ENCODE results near the gene CAPN10.

CAPN10 gene

GRCh38 chr2:240604291-240604938 is 17.9 kb downstream of the CAPN10 start:
- peak in 1 of 2 donors; percentile 33 for DNase-seq

- no peak for DNase-seq
These were observed 18.6 kb downstream of the CAPN10 start for GRCh38 chr2:240604939-240605716.

GRCh38 chr2:240605867-240606743 is 19.6 kb downstream of the CAPN10 start:
- DNase-seq = no peak

GRCh38 chr2:240611601-240612210 is 25.2 kb downstream of the CAPN10 start:
- DNase-seq = no peak

- no peak for DNase-seq
These were observed 27.2 kb downstream of the CAPN10 start for GRCh38 chr2:240613781-240614180.

- no peak for DNase-seq
These were observed 27.9 kb downstream of the CAPN10 start for GRCh38 chr2:240614391-240614790.

GRCh38 chr2:240615396-240615795 is 28.9 kb downstream of the CAPN10 start:
- no peak for DNase-seq

GRCh38 chr2:240615820-240616547 is 29.4 kb downstream of the CAPN10 start:
- no peak for DNase-seq

GRCh38 chr2:240616860-240617666 is 30.5 kb downstream of the CAPN10 start:
- DNase-seq = peak in 1 of 2 donors; percentile 1

GRCh38 chr2:240618776-240619175 is 32.2 kb downstream of the CAPN10 start:
- DNase-seq = no peak

- DNase-seq = peak in 1 of 2 donors; percentile 1
These were observed 33.1 kb downstream of the CAPN10 start for GRCh38 chr2:240619506-240620148.

GRCh38 chr2:240620149-240620731 is 33.7 kb downstream of the CAPN10 start:
- peak in 1 of 2 donors; percentile 0 for DNase-seq

- DNase-seq = peak in 1 of 2 donors; percentile 23
These were observed 34.3 kb downstream of the CAPN10 start for GRCh38 chr2:240620859-240621258.

GRCh38 chr2:240622060-240622411 is 35.5 kb downstream of the CAPN10 start:
- no peak for DNase-seq

GRCh38 chr2:240622531-240623235 is 36.1 kb downstream of the CAPN10 start:
- DNase-seq = peak; percentile 59 to 62

- DNase-seq = no peak
These were observed 37.0 kb downstream of the CAPN10 start for GRCh38 chr2:240623531-240624010.

GRCh38 chr2:240624011-240624949 is 37.7 kb downstream of the CAPN10 start:
- no peak for DNase-seq

- peak; percentile 88 to 89 for DNase-seq
These were observed 38.6 kb downstream of the CAPN10 start, which contains the start of gene GPR35 for GRCh38 chr2:240624950-240625621. TSS of gene GPR35 (plus strand) at chr2:240625480. CDS start at chr2:240629953, 4,473 bp downstream.

All from CD4-positive, alpha-beta T cell treated with Interferon alpha-2 for 1 hour (primary cell).